H1 (cell line): ENCODE data around the gene KRTAP10-3.

Experiments
- CTCF ChIP-seq, 3 experiments: IDR thresholded peaks; 1 replicate in 2 of 3; 2 replicates in 1 of 3; pipeline versions ENCODE4 v1.5.1 to v1.6.1; 2011; ENCODE audit warnings: low read length in 3 of 3, mild to moderate bottlenecking in 3 of 3, inconsistent platforms in 2 of 3, low read depth in 1 of 3, moderate library complexity in 1 of 3; ENCODE audit not compliant: insufficient read depth in 1 of 3; ENCODE audit errors: control extremely low read depth in 1 of 3
- POLR2AphosphoS5 ChIP-seq: IDR thresholded peaks from 2 replicates; pipeline ENCODE4 v1.6.1; 2011; ENCODE audit warnings: low read depth, low read length
- RFX5 ChIP-seq: IDR thresholded peaks from 2 replicates; pipeline ENCODE4 v1.6.1; 2011; ENCODE audit warnings: low read depth, low read length, improper control_type of control experiment, borderline replicate concordance

GRCh38 chr21:44542716-44543115 is 15.9 kb downstream of the KRTAP10-3 start:
- TF ChIP-seq CTCF (IDR thresholded peaks at IDR 0.05; ENCODE audit: control extremely low read depth in 1 of 3, insufficient read depth in 1 of 3, low read depth in 1 of 3, low read length in 3 of 3) (no peak), RFX5 (no peak), POLR2AphosphoS5 (no peak)
